Vagina (tissue), 2 donors: ENCODE data around the gene FLACC1. TPM values are rescaled to one million over a fixed set of nuclear protein-coding genes. Genes with fewer than 3 reads are reported as not detected.
A peak's percentile ranks its signal among the peaks of the same experiment; 100 is the strongest.

Experiments
- DNase-seq, 2 donors: peaks; one replicate each; pipeline ENCODE4 v3.0.0-alpha.2; 2017; ENCODE audit errors: extremely low spot score in 2 of 2
- H3K27ac ChIP-seq: fragments of 200-600 bp; sonication (generic); one replicate; pipeline ENCODE4 v1.5.1; 2019
- H3K27me3 ChIP-seq: fragments of 200-600 bp; sonication (generic); one replicate; pipeline ENCODE4 v1.5.1; 2019
- H3K36me3 ChIP-seq, 2 donors: fragments of 200-600 bp; sonication (generic); one replicate each; pipeline ENCODE4 v1.5.1; 2017 to 2019
- H3K4me1 ChIP-seq: fragments of 200-600 bp; sonication (generic); one replicate; pipeline ENCODE4 v1.5.1; 2019
- H3K4me3 ChIP-seq, 2 donors: fragments of 200-600 bp; sonication (generic); 1 replicate in 1 of 2; 2 replicates in 1 of 2; pipeline ENCODE4 v1.5.1; 2016 to 2019
- H3K9me3 ChIP-seq: fragments of 200-600 bp; sonication (generic); one replicate; pipeline ENCODE4 v1.5.1; 2019
- POLR2A ChIP-seq, 2 donors: fragments of 450-650 bp; IDR thresholded peaks; one replicate each; pipeline ENCODE4 v1.6.1; 2017; ENCODE audit warnings: antibody characterized with exemption in 2 of 2, mild to moderate bottlenecking in 2 of 2, moderate library complexity in 2 of 2
- POLR2AphosphoS5 ChIP-seq, 2 donors: sonication (generic); formaldehyde crosslinking; IDR thresholded peaks; one replicate each; pipeline ENCODE4 v1.9.0; 2017; ENCODE audit warnings: antibody characterized with exemption in 2 of 2, mild to moderate bottlenecking in 2 of 2, low read depth in 1 of 2; ENCODE audit not compliant: insufficient read depth in 1 of 2
- intact Hi-C: fragments of 100-400 bp; cut with DNase I; formaldehyde crosslinking; loops from one replicate; pipeline ENCODE4 v1.15.1; 2023
- total RNA-seq: library from RNA; depleted of rRNA; stranded (reverse); fragments of >200 nt; gene quantifications from one replicate; pipeline ENCODE4 v1.2.3, GENCODE V29; 2016
- TF ChIP-seq, protein P1 (sequence below), 3 experiments: fragments of 450-650 bp in 2 of 3; fragments of 200-600 bp in 1 of 3; sonication (generic) in 1 of 3; IDR thresholded peaks; one replicate each; pipeline ENCODE4 v1.5.1; 2017 to 2019; ENCODE audit warnings: antibody characterized with exemption in 3 of 3, mild to moderate bottlenecking in 2 of 3, moderate library complexity in 2 of 3

FLACC1 gene
- total RNA-seq, 1 donor from 2014 or later: 0.74 TPM

DNA sequence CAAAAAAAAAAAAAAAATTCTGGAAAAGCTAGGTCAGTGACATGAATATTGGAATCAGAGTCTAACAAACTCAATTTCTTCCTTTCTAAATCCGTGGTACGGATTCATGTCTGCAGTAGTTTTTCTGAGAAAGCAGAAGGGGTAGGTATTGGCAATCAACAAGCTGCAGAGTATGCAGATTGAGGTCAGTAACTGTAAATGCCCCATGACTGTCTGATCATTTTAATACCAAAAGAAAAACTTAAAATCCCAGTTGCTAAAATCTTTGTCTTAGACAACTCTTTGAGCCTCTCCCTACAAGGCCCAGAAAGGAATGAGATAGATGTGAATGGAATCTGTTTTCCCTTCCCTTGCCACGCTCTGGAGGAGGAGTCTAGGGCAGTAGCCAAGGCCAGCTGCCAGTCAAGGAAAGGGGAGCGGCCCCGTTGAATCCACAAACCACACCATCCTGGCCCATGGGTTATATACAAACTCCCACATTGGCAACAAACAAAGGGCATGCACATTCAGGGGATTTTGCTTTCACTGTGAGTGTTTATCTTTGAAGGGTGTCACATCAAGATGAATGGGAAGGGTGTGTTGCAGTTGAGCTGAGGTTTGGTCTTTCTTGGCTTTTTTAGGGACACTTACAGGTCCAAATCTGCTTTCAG lies 102.9 kb downstream of the FLACC1 start:
- Histone ChIP-seq H3K9me3 (no peaks in the 10 kb centered on the region), H3K4me1 (peaks cover 15% of the 10 kb centered on the region), H3K27ac (no peak overlapping the region), H3K27me3 (no peaks in the 10 kb centered on the region), H3K4me3 (no peak overlapping the region), H3K36me3 (no peaks in the 10 kb centered on the region)
- TF ChIP-seq, protein P1, sequence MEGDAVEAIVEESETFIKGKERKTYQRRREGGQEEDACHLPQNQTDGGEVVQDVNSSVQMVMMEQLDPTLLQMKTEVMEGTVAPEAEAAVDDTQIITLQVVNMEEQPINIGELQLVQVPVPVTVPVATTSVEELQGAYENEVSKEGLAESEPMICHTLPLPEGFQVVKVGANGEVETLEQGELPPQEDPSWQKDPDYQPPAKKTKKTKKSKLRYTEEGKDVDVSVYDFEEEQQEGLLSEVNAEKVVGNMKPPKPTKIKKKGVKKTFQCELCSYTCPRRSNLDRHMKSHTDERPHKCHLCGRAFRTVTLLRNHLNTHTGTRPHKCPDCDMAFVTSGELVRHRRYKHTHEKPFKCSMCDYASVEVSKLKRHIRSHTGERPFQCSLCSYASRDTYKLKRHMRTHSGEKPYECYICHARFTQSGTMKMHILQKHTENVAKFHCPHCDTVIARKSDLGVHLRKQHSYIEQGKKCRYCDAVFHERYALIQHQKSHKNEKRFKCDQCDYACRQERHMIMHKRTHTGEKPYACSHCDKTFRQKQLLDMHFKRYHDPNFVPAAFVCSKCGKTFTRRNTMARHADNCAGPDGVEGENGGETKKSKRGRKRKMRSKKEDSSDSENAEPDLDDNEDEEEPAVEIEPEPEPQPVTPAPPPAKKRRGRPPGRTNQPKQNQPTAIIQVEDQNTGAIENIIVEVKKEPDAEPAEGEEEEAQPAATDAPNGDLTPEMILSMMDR (IDR thresholded peaks at IDR 0.05): no peak
- TF ChIP-seq POLR2AphosphoS5 (IDR thresholded peaks at IDR 0.05; ENCODE audit: insufficient read depth in 1 of 2, low read depth in 1 of 2): no peak
- TF ChIP-seq POLR2A (IDR thresholded peaks at IDR 0.05): no peak
- peak in 1 of 2 donors; percentile 64 for DNase-seq
- intact Hi-C loops: no loop called here

DNA sequence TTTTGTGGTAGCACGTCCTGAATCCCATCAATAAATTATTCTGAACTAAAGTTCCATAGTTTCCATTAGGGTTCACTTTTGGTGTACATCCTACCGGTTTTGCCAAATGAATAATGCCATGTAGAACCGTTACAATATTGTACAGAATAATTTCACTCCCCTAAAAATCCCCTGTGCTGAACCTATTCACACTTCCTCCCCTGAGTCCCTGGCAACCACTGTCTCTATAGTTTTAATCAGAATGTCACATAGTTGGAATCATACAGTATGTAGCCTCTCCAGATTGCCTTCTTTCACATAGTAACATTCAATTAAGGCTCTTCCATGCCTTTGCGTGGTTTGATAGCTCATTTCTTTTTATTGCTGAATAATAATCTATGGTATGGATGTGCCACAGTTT lies 106.4 kb downstream of the FLACC1 start:
- Histone ChIP-seq H3K27me3 (no peaks in the 10 kb centered on the region), H3K27ac (no peak overlapping the region), H3K36me3 (no peaks in the 10 kb centered on the region), H3K4me1 (no peaks in the 10 kb centered on the region), H3K9me3 (no peaks in the 10 kb centered on the region), H3K4me3 (no peak overlapping the region)
- TF ChIP-seq, protein P1 (IDR thresholded peaks at IDR 0.05): no peak
- TF ChIP-seq POLR2A (IDR thresholded peaks at IDR 0.05) (no peak), POLR2AphosphoS5 (IDR thresholded peaks at IDR 0.05; ENCODE audit: insufficient read depth in 1 of 2, low read depth in 1 of 2) (no peak)
- no peak for DNase-seq
- intact Hi-C loops: no loop called here

DNA sequence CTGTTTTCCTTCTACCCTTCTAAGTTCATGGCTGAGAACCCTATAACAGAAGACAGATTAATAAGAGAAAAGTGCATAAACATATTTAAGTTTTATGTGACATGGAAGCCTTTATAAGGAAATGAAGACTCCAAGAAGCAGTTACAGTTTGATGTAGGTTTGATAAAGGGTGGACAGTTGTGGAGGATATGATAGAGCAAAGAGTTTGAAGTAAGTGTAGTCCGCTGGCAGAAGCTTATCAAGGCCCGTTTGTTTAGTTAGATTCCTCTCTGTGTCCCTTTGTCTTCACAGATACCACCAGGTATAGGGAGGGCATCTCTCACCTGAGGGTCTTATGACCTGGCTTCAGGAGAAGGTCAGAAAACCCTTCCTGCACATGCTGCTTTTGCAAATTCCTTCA lies 107.3 kb downstream of the FLACC1 start:
- H3K27ac ChIP-seq: no peak overlapping the region
- DNase-seq: peak in 1 of 2 donors; percentile 2

DNA sequence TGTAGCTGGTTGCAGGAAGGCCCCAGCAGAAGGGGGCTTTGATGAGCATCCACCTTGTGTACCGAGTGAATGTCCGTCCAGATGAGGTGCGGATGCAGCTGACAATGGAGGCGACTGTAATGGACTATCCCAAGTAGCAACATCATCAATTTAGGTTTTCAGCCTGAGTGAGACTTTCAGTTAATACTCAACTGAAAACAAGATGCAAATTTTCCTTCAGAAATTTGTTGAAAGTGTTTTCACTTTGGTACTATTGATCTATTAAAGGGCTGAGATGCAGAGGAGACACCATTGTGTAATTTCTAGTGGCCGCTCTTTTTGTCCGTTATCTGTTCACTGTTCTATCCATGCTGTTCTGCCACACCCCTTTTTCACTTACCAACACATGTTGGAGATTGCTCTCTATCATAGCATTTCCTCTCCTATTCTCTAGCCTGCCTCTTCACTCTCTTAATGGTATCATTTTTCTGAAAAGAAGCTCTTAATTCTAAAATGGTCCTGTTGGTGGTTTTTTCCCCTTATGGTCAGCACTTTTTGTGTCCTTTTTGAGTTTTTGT lies 108.8 kb downstream of the FLACC1 start:
- no peak for TF ChIP-seq POLR2AphosphoS5 (IDR thresholded peaks at IDR 0.05; ENCODE audit: insufficient read depth in 1 of 2, low read depth in 1 of 2)
- TF ChIP-seq, protein P1 (IDR thresholded peaks at IDR 0.05): no peak
- TF ChIP-seq POLR2A (IDR thresholded peaks at IDR 0.05): no peak
- intact Hi-C loops: no loop called here
- Histone ChIP-seq H3K27ac (no peak overlapping the region), H3K36me3 (no peaks in the 10 kb centered on the region), H3K4me3 (no peak overlapping the region), H3K4me1 (no peaks in the 10 kb centered on the region), H3K27me3 (no peaks in the 10 kb centered on the region), H3K9me3 (no peaks in the 10 kb centered on the region)
- peak in 1 of 2 donors; percentile 22 for DNase-seq

More for the DNA sequence above, 107.3 kb downstream of the FLACC1 start:
- no peaks in the 10 kb centered on the region for H3K27me3 ChIP-seq
- H3K36me3 ChIP-seq: no peaks in the 10 kb centered on the region
- no peaks in the 10 kb centered on the region for H3K9me3 ChIP-seq
- intact Hi-C loops: no loop called here
- H3K4me3 ChIP-seq: no peak overlapping the region
- no peaks in the 10 kb centered on the region for H3K4me1 ChIP-seq
- TF ChIP-seq POLR2A (IDR thresholded peaks at IDR 0.05): no peak
- TF ChIP-seq POLR2AphosphoS5 (IDR thresholded peaks at IDR 0.05; ENCODE audit: insufficient read depth in 1 of 2, low read depth in 1 of 2): no peak
- TF ChIP-seq, protein P1 (IDR thresholded peaks at IDR 0.05): no peak

DNA sequence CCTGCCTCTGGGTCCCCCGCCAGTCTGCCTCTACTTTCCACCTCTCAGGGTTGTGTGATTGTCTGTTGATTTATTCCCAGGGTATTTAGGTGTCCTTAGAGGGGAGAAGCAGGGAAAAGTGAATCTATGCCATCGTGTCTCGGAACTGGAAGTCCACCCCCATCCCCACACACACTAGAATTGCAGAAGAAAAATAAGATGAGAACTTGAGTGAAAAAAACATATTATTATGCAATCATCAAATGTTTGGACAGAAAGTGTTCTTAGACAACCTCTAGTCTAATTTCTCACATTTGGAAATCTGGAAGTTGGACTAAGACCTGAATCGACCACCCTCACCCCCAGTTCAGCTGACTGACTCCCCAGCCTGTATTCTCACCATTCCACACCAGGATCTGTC lies 110.9 kb downstream of the FLACC1 start:
- TF ChIP-seq POLR2A (IDR thresholded peaks at IDR 0.05) (no peak), POLR2AphosphoS5 (IDR thresholded peaks at IDR 0.05; ENCODE audit: insufficient read depth in 1 of 2, low read depth in 1 of 2) (no peak)
- TF ChIP-seq, protein P1 (IDR thresholded peaks at IDR 0.05): no peak

More for the DNA sequence above, 110.9 kb downstream of the FLACC1 start:
- H3K27me3 ChIP-seq: no peaks in the 10 kb centered on the region
- H3K9me3 ChIP-seq: no peaks in the 10 kb centered on the region
- intact Hi-C loops: no loop called here
- peak in 1 of 2 donors; percentile 20 for DNase-seq
- no peak overlapping the region for H3K27ac ChIP-seq
- H3K4me3 ChIP-seq: no peak overlapping the region
- no peaks in the 10 kb centered on the region for H3K4me1 ChIP-seq
- H3K36me3 ChIP-seq: no peaks in the 10 kb centered on the region
